ENCODE data around the gene SART3. TPM values are rescaled to one million over a fixed set of nuclear protein-coding genes. Genes with fewer than 3 reads are reported as not detected.
A peak's percentile ranks its signal among the peaks of the same experiment; 100 is the strongest.

The SART3 gene
- 10 to 100 TPM; 28.7 to 71.8 (median 53.2) TPM for total RNA-seq

GRCh38 chr12:108560752-108561719, at the start of gene SART3:
Gene SART3 (minus strand): TSS chr12:108561173. CDS start chr12:108561154, 19 bp downstream.
- peaks cover 0 to 40% of the 10 kb centered on the region in 2 donors for H3K36me3 ChIP-seq
- TF ChIP-seq EP300 (IDR thresholded peaks at IDR 0.05), result no peak
- peak in 1 of 2 donors; percentile 42 for TF ChIP-seq POLR2A (IDR thresholded peaks at IDR 0.05)
- peak; percentile 76 for TF ChIP-seq POLR2AphosphoS5 (IDR thresholded peaks at IDR 0.05)
- WGBS, 2 donors (ENCODE audit: low coverage in 1 of 2), result 0 to 1% methylated on average over 14 to 35 of the region's 57 CpGs
- H3K9me3 ChIP-seq, result no peaks in the 10 kb centered on the region
- peak; percentile 56 for ATAC-seq
- peak within 1 kb of the TSS; percentile 63 to 95 (median 94) for H3K27ac ChIP-seq
- H3K4me3 ChIP-seq, result peak within 1 kb of the TSS; percentile 84 to 91
- no peaks in the 10 kb centered on the region for H3K27me3 ChIP-seq
- H3K4me1 ChIP-seq, result peaks cover 4 to 76% (median 25%) of the 10 kb centered on the region in 3 donors

- peaks cover 0 to 17% (median 0%) of the 10 kb centered on the region in 3 donors for H3K4me1 ChIP-seq
- H3K36me3 ChIP-seq, result no peaks in the 10 kb centered on the region
- no peaks in the 10 kb centered on the region for H3K9me3 ChIP-seq
- WGBS, 2 donors (ENCODE audit: low coverage in 1 of 2), result 81 to 88% methylated on average over 4 to 5 of the region's 8 CpGs
- H3K4me3 ChIP-seq, result no peak overlapping the region
- H3K27ac ChIP-seq, result no peak overlapping the region
- peaks cover 12% of the 10 kb centered on the region for H3K27me3 ChIP-seq
- TF ChIP-seq EP300 (IDR thresholded peaks at IDR 0.05) (no peak), POLR2A (IDR thresholded peaks at IDR 0.05) (no peak), POLR2AphosphoS5 (IDR thresholded peaks at IDR 0.05) (no peak), CTCF (IDR thresholded peaks at IDR 0.05) (no peak)
- ATAC-seq, result no peak
Observed at GRCh38 chr12:108610336-108610815, 49.4 kb upstream of the SART3 start.

GRCh38 chr12:108609537-108610335, 48.8 kb upstream of the SART3 start:
- Histone ChIP-seq H3K36me3 (no peaks in the 10 kb centered on the region), H3K27ac (no peak overlapping the region), H3K4me3 (no peak overlapping the region), H3K4me1 (peaks cover 0 to 17% (median 0%) of the 10 kb centered on the region in 3 donors), H3K9me3 (no peaks in the 10 kb centered on the region), H3K27me3 (peaks cover 12% of the 10 kb centered on the region)
- peak; percentile 83 for ATAC-seq
- TF ChIP-seq EP300 (IDR thresholded peaks at IDR 0.05) (no peak), CTCF (IDR thresholded peaks at IDR 0.05) (no peak), POLR2AphosphoS5 (IDR thresholded peaks at IDR 0.05) (peak; percentile 63), POLR2A (IDR thresholded peaks at IDR 0.05) (no peak)
- 60% methylated on average over 6 of the region's 21 CpGs; no CpG with 5 or more reads in 1 of the 2 donors for WGBS, 2 donors (ENCODE audit: low coverage in 1 of 2)

GRCh38 chr12:108608616-108609015, 47.6 kb upstream of the SART3 start:
- no CpG with 5 or more reads among the region's 5 CpGs for WGBS, 2 donors (ENCODE audit: low coverage in 1 of 2)
- no peak overlapping the region for H3K4me3 ChIP-seq
- no peaks in the 10 kb centered on the region for H3K9me3 ChIP-seq
- no peaks in the 10 kb centered on the region for H3K36me3 ChIP-seq
- peaks cover 12% of the 10 kb centered on the region for H3K27me3 ChIP-seq
- H3K4me1 ChIP-seq, result peaks cover 0 to 20% (median 0%) of the 10 kb centered on the region in 3 donors
- TF ChIP-seq EP300 (IDR thresholded peaks at IDR 0.05) (no peak), POLR2A (IDR thresholded peaks at IDR 0.05) (no peak), POLR2AphosphoS5 (IDR thresholded peaks at IDR 0.05) (no peak), CTCF (IDR thresholded peaks at IDR 0.05) (no peak)
- ATAC-seq, result no peak
- no peak overlapping the region for H3K27ac ChIP-seq

Data from gastroesophageal sphincter (tissue), 4 donors.